AG10803 (cell line): ENCODE data around the gene MSMB.
"Not testable (repeated sequence)": the region's sequence is repeated elsewhere in the genome, so short reads cannot be mapped to it uniquely, and the experiment has no call there.

ENCODE experiments used
- DNase-seq: peaks from one replicate; pipeline ENCODE4 v3.0.0; 2010; ENCODE audit warnings: low read depth
- H3K4me3 ChIP-seq: 2 replicates; pipeline ENCODE4 v1.5.1; 2011; ENCODE audit warnings: mild to moderate bottlenecking, low read length, control low read depth
- CTCF ChIP-seq: conservative IDR thresholded peaks from 2 replicates; pipeline ENCODE4 v1.5.1; 2011; ENCODE audit warnings: mild to moderate bottlenecking, low read length, control low read depth, inconsistent platforms

The MSMB gene

GRCh38 chr10:45997994-45998763 is 47.9 kb downstream of the MSMB start:
- no peak overlapping the region for H3K4me3 ChIP-seq
- no peak for TF ChIP-seq CTCF
- no peak for DNase-seq

- no peak for TF ChIP-seq CTCF
These were observed 48.5 kb downstream of the MSMB start for GRCh38 chr10:45997557-45997956.

GRCh38 chr10:45985590-45985989 is 60.5 kb downstream of the MSMB start:
- H3K4me3 ChIP-seq, DNase-seq: not testable (repeated sequence)

More at GRCh38 chr10:45997557-45997956, 48.5 kb downstream of the MSMB start:
- no peak for DNase-seq
- H3K4me3 ChIP-seq: no peak overlapping the region

GRCh38 chr10:45984473-45984872 is 61.6 kb downstream of the MSMB start:
- not testable (repeated sequence) for H3K4me3 ChIP-seq, DNase-seq

- peak; percentile 51 for TF ChIP-seq CTCF
- peak; percentile 66 for DNase-seq
- not testable (repeated sequence) for H3K4me3 ChIP-seq
These were observed 62.4 kb downstream of the MSMB start for GRCh38 chr10:45983538-45984186.
